GM12878 (cell line): ENCODE results near the gene HMSD. TPM values are rescaled to one million over a fixed set of nuclear protein-coding genes. Genes with fewer than 3 reads are reported as not detected.

Source experiments
- ATAC-seq: fragments of 200-7000 bp; cut with Tn5 transposase; 3 replicates; pipeline ENCODE4 v1.9.1; 2020; ENCODE audit warnings: mild to moderate bottlenecking, moderate library complexity
- BruUV-seq: library from RNA; stranded (reverse); fragments of 400-500 nt; replicated peaks from 2 replicates; lab custom pipeline; 2021; lab: Mats Ljungman, UMichigan
- CTCF ChIA-PET: fragments of 300-600 bp; sonication (Branson Sonifier 250); formaldehyde crosslinking; extraction: SDS; loops from one replicate; lab custom pipeline; 2021; ENCODE audit warnings: inconsistent platforms; lab: Yijun Ruan, JAX
- POLR2A ChIA-PET: fragments of 350-600 bp; formaldehyde crosslinking; extraction: SDS; loops from one replicate; lab custom pipeline; 2021; ENCODE audit warnings: inconsistent platforms; lab: Charles Lee
- RAD21 ChIA-PET: fragments of 300-600 bp; sonication (Branson Sonifier 250); formaldehyde crosslinking; loops from one replicate; lab custom pipeline; 2023; ENCODE audit warnings: antibody characterized with exemption; ENCODE audit not compliant: unreplicated experiment; lab: Charles Lee
- SMC1A ChIA-PET: fragments of 300-600 bp; sonication (Branson Sonifier 250); formaldehyde crosslinking; loops from one replicate; lab custom pipeline; 2023; ENCODE audit not compliant: unreplicated experiment, uncharacterized antibody; lab: Charles Lee
- DNase-seq: peaks from one replicate; pipeline ENCODE4 v3.0.0-alpha.2; 2011; ENCODE audit warnings: low read depth, low spot score
- FAIRE-seq: peaks from 3 replicates; lab custom pipeline; 2011; peaks lifted over from hg19 to GRCh38; lab: Jason Lieb, UNC
- H2AFZ ChIP-seq: 2 replicates; pipeline ENCODE4 v1.6.0; 2011; ENCODE audit warnings: low read depth, low read length, control low read depth; ENCODE audit not compliant: control insufficient read depth
- H3K27ac ChIP-seq: 2 replicates; pipeline ENCODE4 v1.5.1; 2011; ENCODE audit warnings: control low read depth; ENCODE audit not compliant: control insufficient read depth, insufficient read depth
- H3K27me3 ChIP-seq, 2 experiments: replicated peaks in 1 of 2; 2 replicates each; pipeline versions ENCODE4 v1.6.0 to v1.6.1; 2011; ENCODE audit warnings: low read length in 1 of 2; ENCODE audit not compliant: control insufficient read depth in 2 of 2, insufficient read depth in 2 of 2
- H3K36me3 ChIP-seq, 2 experiments: 2 replicates each; pipeline ENCODE4 v1.5.1; 2011; ENCODE audit warnings: low read length in 1 of 2; ENCODE audit not compliant: control insufficient read depth in 2 of 2, insufficient read depth in 2 of 2
- H3K4me1 ChIP-seq: 2 replicates; pipeline ENCODE4 v1.6.1; 2011; ENCODE audit warnings: mild to moderate bottlenecking, low read length, moderate library complexity, mixed read lengths; ENCODE audit not compliant: control insufficient read depth, insufficient read depth
- H3K4me2 ChIP-seq: 2 replicates; pipeline ENCODE4 v1.6.0; 2011; ENCODE audit warnings: control low read depth; ENCODE audit not compliant: control insufficient read depth, insufficient read depth
- H3K4me3 ChIP-seq: fragments of 200-600 bp; sonication (generic); 2 replicates; pipeline ENCODE4 v1.5.1; 2016
- H3K79me2 ChIP-seq: 2 replicates; pipeline ENCODE4 v1.6.0; 2011; ENCODE audit warnings: low read length; ENCODE audit not compliant: control insufficient read depth, insufficient read depth
- H3K9ac ChIP-seq: 2 replicates; pipeline ENCODE4 v1.8.0; 2011; ENCODE audit warnings: low read length, control low read depth, mixed read lengths; ENCODE audit not compliant: control insufficient read depth, insufficient read depth
- H3K9me3 ChIP-seq: replicated peaks from 3 replicates; pipeline ENCODE4 v1.5.1; 2011; ENCODE audit warnings: mild to moderate bottlenecking, low read length; ENCODE audit not compliant: control insufficient read depth, insufficient read depth
- H4K20me1 ChIP-seq: 2 replicates; pipeline ENCODE4 v1.6.0; 2011; ENCODE audit not compliant: control insufficient read depth, insufficient read depth
- CREB1 ChIP-seq: IDR thresholded peaks from 2 replicates; pipeline ENCODE4 v1.6.1; 2012; ENCODE audit warnings: low read depth, mild to moderate bottlenecking, inconsistent platforms
- FOS ChIP-seq: IDR thresholded peaks from 3 replicates; pipeline ENCODE4 v1.6.1; 2011; ENCODE audit warnings: borderline replicate concordance; ENCODE audit not compliant: insufficient read length; ENCODE audit errors: extremely low read depth
- GABPA ChIP-seq: IDR thresholded peaks from 2 replicates; pipeline ENCODE4 v1.6.1; 2014; ENCODE audit warnings: antibody characterized with exemption, low read depth, mild to moderate bottlenecking, inconsistent platforms
- IRF4 ChIP-seq: IDR thresholded peaks from 2 replicates; pipeline ENCODE4 v1.6.1; 2011; ENCODE audit warnings: low read depth, low read length
- NR2C1 ChIP-seq: fragments of 450-650 bp; IDR thresholded peaks from 2 replicates; pipeline ENCODE4 v1.6.1; 2017; ENCODE audit warnings: antibody characterized with exemption, mild to moderate bottlenecking, moderate library complexity
- POU2F2 ChIP-seq: IDR thresholded peaks from 3 replicates; pipeline ENCODE4 v1.6.1; 2011; ENCODE audit warnings: low read depth, mild to moderate bottlenecking, low read length, borderline replicate concordance
- RAD21 ChIP-seq: IDR thresholded peaks from 2 replicates; pipeline ENCODE4 v1.6.1; 2011; ENCODE audit warnings: mild to moderate bottlenecking, low read depth, low read length, moderate library complexity; ENCODE audit not compliant: insufficient read depth
- RAD51 ChIP-seq: fragments of 450-650 bp; IDR thresholded peaks from 2 replicates; pipeline ENCODE4 v1.6.1; 2016; ENCODE audit warnings: moderate library complexity, mild to moderate bottlenecking, inconsistent platforms
- TAF1 ChIP-seq: IDR thresholded peaks from 2 replicates; pipeline ENCODE4 v1.6.1; 2011; ENCODE audit warnings: mild to moderate bottlenecking, low read depth, low read length, borderline replicate concordance
- YY1 ChIP-seq: IDR thresholded peaks from 2 replicates; pipeline ENCODE4 v1.6.1; 2011; ENCODE audit warnings: low read depth, mild to moderate bottlenecking, low read length
- ZNF207 ChIP-seq: fragments of 450-650 bp; IDR thresholded peaks from 2 replicates; pipeline ENCODE4 v1.6.1; 2014; ENCODE audit warnings: antibody characterized with exemption, mild to moderate bottlenecking, borderline replicate concordance
- ZNF384 ChIP-seq: IDR thresholded peaks from 2 replicates; pipeline ENCODE4 v1.6.1; 2012; ENCODE audit warnings: low read depth, mild to moderate bottlenecking, low read length, improper control_type of control experiment, borderline replicate concordance
- WGBS: methylation state at CpG from one replicate; pipeline ENCODE4 v1.1.6; 2016; ENCODE audit warnings: low lambda C conversion rate; ENCODE audit not compliant: insufficient replicate concordance, insufficient coverage; ENCODE audit errors: missing lambda C conversion rate; 5-methylcytosine and 5-hydroxymethylcytosine counted together
- in situ Hi-C: fragments of 300-500 bp; cut with MboI; formaldehyde crosslinking; loops from 9 replicates; pipeline ENCODE4 v1.14.3; 2018; ENCODE audit warnings: mixed read lengths
- intact Hi-C: fragments of 100-400 bp; cut with micrococcal nuclease; formaldehyde crosslinking; loops from one replicate; pipeline ENCODE4 v1.14.2; 2022; ENCODE audit not compliant: unreplicated experiment
- polyA plus RNA-seq, 11 experiments: library from polyadenylated mRNA; depleted of rRNA in 4 of 11; unstranded in 6 of 11; stranded (reverse) in 5 of 11; fragments of >200 nt; fragmentation: Nextera tagmentation in 4 of 11; fragmentation: Illumina TruSeq in 1 of 11; extraction: Ambion mirVana in 4 of 11; extraction: Trizol in 1 of 11; gene quantifications; 1 replicate in 1 of 11; 2 replicates in 10 of 11; pipeline versions ENCODE4 v1.2.1 to v1.2.3, GENCODE V29; 2011 to 2016; ENCODE audit warnings: inconsistent platforms in 2 of 11, missing spikeins in 2 of 11, low read depth in 1 of 11
- total RNA-seq, 4 experiments: library from RNA; depleted of rRNA in 3 of 4; stranded (reverse); fragments of >200 nt in 3 of 4; fragmentation: Illumina TruSeq in 1 of 4; extraction: Trizol in 1 of 4; gene quantifications; 2 replicates each; pipeline versions ENCODE4 v1.2.1 to v1.2.3, GENCODE V29; 2013 to 2021
- TF ChIP-seq, protein P1 (sequence below), 3 experiments: IDR thresholded peaks in 2 of 3; conservative IDR thresholded peaks in 1 of 3; 2 replicates each; pipeline ENCODE4 v1.5.1; 2011; ENCODE audit warnings: low read depth in 3 of 3, low read length in 3 of 3, mild to moderate bottlenecking in 3 of 3, control low read depth in 2 of 3, moderate library complexity in 2 of 3, inconsistent platforms in 1 of 3, mixed read lengths in 1 of 3; ENCODE audit not compliant: control insufficient read depth in 2 of 3, insufficient read depth in 1 of 3; ENCODE audit errors: extremely low read depth in 1 of 3
- TF ChIP-seq, protein P2 (sequence below): IDR thresholded peaks from 2 replicates; pipeline ENCODE4 v1.6.1; 2012; ENCODE audit warnings: low read depth, low read length, improper control_type of control experiment
- TF ChIP-seq, protein P3 (sequence below): fragments of 450-650 bp; IDR thresholded peaks from 2 replicates; pipeline ENCODE4 v1.6.1; 2016; ENCODE audit warnings: mild to moderate bottlenecking
- TF ChIP-seq, protein P4 (sequence below): IDR thresholded peaks from 2 replicates; pipeline ENCODE4 v1.6.1; 2011; ENCODE audit warnings: borderline replicate concordance, low read depth, mild to moderate bottlenecking, moderate library complexity, low read length; ENCODE audit not compliant: insufficient read depth, poor library complexity, severe bottlenecking

The HMSD gene
- total and polyA plus RNA-seq, 10 of the 15 experiments (the other 5 are each of a cell fraction or from before 2014, with no cell fraction given): 11.7 to 83.9 (median 37.8) TPM

DNA sequence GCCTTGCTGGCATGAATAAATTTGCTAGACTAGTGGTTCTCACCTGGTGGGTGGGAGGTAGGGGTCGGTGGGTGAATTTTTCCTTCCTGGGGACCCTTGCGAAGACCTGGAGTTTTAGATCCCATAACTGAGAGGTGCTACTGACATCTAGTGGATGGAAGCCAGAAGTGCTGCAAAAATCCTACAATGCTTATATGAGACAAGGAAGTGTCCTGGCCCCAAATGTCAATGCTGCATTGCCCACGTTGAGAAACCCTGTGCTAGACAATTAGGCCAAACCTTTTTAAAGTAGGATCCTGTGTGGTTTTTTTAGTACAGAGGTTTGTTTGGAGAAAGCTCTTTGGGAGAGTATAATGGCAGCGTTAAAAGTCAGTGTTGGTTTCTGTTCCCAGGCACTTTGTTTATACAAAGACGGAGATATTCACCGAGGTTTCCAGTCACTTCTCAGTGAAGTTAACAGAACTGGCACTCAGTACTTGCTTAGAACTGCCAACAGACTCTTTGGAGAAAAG is 30.4 kb downstream of the HMSD start (continued):
- TF ChIP-seq RAD21 (peak; percentile 72), CREB1 (0 out of 2 replicates have a peak, but pooled peaks have one; percentile 19), NR2C1 (no peak)
- TF ChIP-seq, protein P1, sequence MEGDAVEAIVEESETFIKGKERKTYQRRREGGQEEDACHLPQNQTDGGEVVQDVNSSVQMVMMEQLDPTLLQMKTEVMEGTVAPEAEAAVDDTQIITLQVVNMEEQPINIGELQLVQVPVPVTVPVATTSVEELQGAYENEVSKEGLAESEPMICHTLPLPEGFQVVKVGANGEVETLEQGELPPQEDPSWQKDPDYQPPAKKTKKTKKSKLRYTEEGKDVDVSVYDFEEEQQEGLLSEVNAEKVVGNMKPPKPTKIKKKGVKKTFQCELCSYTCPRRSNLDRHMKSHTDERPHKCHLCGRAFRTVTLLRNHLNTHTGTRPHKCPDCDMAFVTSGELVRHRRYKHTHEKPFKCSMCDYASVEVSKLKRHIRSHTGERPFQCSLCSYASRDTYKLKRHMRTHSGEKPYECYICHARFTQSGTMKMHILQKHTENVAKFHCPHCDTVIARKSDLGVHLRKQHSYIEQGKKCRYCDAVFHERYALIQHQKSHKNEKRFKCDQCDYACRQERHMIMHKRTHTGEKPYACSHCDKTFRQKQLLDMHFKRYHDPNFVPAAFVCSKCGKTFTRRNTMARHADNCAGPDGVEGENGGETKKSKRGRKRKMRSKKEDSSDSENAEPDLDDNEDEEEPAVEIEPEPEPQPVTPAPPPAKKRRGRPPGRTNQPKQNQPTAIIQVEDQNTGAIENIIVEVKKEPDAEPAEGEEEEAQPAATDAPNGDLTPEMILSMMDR (IDR thresholded peaks at IDR 0.05 in 2 of 3, conservative IDR thresholded peaks at IDR 0.05 in 1 of 3; ENCODE audit: control insufficient read depth in 2 of 3, extremely low read depth in 1 of 3, insufficient read depth in 1 of 3, low read depth in 3 of 3, low read length in 3 of 3): peak; percentile 85 to 96 (median 89)

DNA sequence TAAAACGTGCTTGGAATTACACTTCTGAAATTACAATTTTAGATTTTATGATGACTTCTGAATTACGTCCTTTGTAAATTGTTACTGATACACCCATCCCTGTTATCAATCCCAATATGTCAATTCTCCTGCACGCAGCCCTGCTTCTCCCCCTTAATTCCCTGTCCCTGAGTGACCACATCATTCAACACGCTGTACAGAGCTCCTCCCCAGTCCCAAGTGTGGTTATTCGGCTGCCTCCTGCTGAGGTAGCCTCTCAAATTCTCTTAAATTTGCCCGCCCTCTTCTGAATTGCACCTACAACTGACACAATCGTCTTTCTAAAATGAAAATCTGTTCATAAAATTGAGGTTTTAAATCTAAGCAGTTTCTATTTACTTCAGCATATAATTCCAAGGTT is 30.9 kb downstream of the HMSD start:
- in situ Hi-C loops (loop anchor here (25.0 kb wide), 1 partner anchor 468 kb away; no protein-coding TSS in a partner anchor), intact Hi-C loops (no loop called here)
- Histone ChIP-seq H3K79me2 (peaks cover 4% of the 10 kb centered on the region; the same call in 1 of the 2 replicates), H3K9ac (no peak overlapping the region), H3K9me3 (no peaks in the 10 kb centered on the region), H3K27me3 (no peaks in the 10 kb centered on the region), H3K27ac (no peak overlapping the region), H4K20me1 (0 out of 2 replicates have a peak, but pooled peaks cover 3% of the 10 kb centered on the region), H2AFZ (no peak overlapping the region), H3K4me2 (no peak overlapping the region), H3K4me1 (peaks cover 3% of the 10 kb centered on the region; the same call in 1 of the 2 replicates), H3K4me3 (no peak overlapping the region), H3K36me3 (peaks cover 18% of the 10 kb centered on the region in 2 experiments)
- ChIA-PET CTCF (interaction anchor here (0.6 to 1.5 kb wide), 12 partner anchors 8 to 125 kb away, joined by 3 to 7 read pairs (median 3); partner anchors contain the start of gene SERPINB2), RAD21 (no interaction called here), SMC1A (no interaction called here), POLR2A (no interaction called here)
- no TSS peak for BruUV-seq
- WGBS: 71% methylated on average over 7 of the region's 7 CpGs
- FAIRE-seq (no peak), ATAC-seq (no peak), DNase-seq (no peak)
- TF ChIP-seq TAF1 (no peak), NR2C1 (no peak), YY1 (no peak), RAD51 (no peak), IRF4 (no peak), ZNF207 (no peak), RAD21 (no peak), FOS (no peak), ZNF384 (no peak), GABPA (no peak), POU2F2 (no peak)
- TF ChIP-seq, protein P2, sequence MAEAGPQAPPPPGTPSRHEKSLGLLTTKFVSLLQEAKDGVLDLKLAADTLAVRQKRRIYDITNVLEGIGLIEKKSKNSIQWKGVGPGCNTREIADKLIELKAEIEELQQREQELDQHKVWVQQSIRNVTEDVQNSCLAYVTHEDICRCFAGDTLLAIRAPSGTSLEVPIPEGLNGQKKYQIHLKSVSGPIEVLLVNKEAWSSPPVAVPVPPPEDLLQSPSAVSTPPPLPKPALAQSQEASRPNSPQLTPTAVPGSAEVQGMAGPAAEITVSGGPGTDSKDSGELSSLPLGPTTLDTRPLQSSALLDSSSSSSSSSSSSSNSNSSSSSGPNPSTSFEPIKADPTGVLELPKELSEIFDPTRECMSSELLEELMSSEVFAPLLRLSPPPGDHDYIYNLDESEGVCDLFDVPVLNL: no peak
- TF ChIP-seq, protein P3, sequence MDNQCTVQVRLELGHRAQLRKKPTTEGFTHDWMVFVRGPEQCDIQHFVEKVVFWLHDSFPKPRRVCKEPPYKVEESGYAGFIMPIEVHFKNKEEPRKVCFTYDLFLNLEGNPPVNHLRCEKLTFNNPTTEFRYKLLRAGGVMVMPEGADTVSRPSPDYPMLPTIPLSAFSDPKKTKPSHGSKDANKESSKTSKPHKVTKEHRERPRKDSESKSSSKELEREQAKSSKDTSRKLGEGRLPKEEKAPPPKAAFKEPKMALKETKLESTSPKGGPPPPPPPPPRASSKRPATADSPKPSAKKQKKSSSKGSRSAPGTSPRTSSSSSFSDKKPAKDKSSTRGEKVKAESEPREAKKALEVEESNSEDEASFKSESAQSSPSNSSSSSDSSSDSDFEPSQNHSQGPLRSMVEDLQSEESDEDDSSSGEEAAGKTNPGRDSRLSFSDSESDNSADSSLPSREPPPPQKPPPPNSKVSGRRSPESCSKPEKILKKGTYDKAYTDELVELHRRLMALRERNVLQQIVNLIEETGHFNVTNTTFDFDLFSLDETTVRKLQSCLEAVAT: no peak
- TF ChIP-seq, protein P4, sequence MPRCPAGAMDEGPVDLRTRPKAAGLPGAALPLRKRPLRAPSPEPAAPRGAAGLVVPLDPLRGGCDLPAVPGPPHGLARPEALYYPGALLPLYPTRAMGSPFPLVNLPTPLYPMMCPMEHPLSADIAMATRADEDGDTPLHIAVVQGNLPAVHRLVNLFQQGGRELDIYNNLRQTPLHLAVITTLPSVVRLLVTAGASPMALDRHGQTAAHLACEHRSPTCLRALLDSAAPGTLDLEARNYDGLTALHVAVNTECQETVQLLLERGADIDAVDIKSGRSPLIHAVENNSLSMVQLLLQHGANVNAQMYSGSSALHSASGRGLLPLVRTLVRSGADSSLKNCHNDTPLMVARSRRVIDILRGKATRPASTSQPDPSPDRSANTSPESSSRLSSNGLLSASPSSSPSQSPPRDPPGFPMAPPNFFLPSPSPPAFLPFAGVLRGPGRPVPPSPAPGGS: no peak
